DND-41 (cell line): ENCODE measurements around the gene PHACTR3.

Experiments
- CTCF ChIP-seq: IDR thresholded peaks from 2 replicates; pipeline ENCODE4 v1.5.1; 2012; ENCODE audit warnings: borderline replicate concordance, low read length, moderate library complexity, mild to moderate bottlenecking; ENCODE audit not compliant: poor library complexity, severe bottlenecking; ENCODE audit errors: extremely low read depth
- EZH2 ChIP-seq: IDR thresholded peaks from 3 replicates; pipeline ENCODE4 v1.6.1; 2012; ENCODE audit warnings: borderline replicate concordance, low read depth, mild to moderate bottlenecking, moderate library complexity, low read length, inconsistent platforms; ENCODE audit not compliant: severe bottlenecking

- TF ChIP-seq CTCF (no peak), EZH2 (no peak)
Observed at GRCh38 chr20:59575653-59576052, 28.7 kb upstream of the PHACTR3 start.
